LNCaP clone FGC (cell line): ENCODE data around the gene GIMAP2.

ENCODE experiments used
- DNase-seq: peaks from one replicate; pipeline ENCODE4 v3.0.0-alpha.2; 2011; ENCODE audit warnings: low read depth
- H3K4me3 ChIP-seq: 2 replicates; pipeline ENCODE4 v1.5.1; 2011; ENCODE audit warnings: mild to moderate bottlenecking, low read depth, low read length, control low read depth
- TF ChIP-seq, protein P1 (sequence below): IDR thresholded peaks from 2 replicates; pipeline ENCODE4 v1.5.1; 2012; ENCODE audit warnings: mild to moderate bottlenecking; ENCODE audit not compliant: control insufficient read depth, insufficient read depth; ENCODE audit errors: extremely low read depth

GIMAP2 gene

DNA sequence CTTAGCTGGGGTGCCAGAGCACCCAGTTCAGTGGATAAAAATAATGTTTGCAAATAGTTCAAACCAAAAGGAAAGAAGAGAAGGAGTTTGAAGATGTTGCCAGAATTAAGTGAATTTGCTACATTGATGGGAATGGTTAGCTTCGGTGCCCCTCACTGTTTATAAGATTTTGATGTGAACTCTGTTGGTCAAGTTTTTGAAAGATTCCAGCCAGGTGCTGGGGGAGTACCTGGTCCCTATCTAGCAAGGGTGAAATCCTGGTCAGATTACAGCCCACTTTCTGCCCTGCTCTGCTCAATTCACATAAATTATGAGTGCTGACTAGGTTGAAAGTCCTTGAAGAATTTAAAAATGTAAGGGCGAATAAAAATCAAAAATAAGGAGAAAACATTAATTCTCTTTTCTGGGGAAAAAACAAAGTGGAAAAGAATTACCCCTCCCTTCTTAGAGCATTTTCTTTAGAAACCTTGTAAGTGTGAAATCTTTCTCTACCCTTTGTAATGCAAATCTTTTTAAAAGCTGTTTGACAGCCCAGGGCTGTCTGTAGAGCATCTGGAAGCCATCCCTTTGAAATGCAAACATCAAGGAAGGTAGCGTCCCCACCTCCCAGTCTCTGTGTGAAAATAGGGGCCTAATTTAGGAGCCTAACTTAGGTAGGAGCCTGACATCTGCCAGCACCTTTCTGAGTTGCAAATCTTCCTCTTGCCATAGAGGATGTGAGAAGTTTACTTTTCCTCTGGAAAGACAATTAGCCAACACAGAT, 50.3 kb downstream of the GIMAP2 start:
- DNase-seq = peak; percentile 65
- TF ChIP-seq, protein P1, sequence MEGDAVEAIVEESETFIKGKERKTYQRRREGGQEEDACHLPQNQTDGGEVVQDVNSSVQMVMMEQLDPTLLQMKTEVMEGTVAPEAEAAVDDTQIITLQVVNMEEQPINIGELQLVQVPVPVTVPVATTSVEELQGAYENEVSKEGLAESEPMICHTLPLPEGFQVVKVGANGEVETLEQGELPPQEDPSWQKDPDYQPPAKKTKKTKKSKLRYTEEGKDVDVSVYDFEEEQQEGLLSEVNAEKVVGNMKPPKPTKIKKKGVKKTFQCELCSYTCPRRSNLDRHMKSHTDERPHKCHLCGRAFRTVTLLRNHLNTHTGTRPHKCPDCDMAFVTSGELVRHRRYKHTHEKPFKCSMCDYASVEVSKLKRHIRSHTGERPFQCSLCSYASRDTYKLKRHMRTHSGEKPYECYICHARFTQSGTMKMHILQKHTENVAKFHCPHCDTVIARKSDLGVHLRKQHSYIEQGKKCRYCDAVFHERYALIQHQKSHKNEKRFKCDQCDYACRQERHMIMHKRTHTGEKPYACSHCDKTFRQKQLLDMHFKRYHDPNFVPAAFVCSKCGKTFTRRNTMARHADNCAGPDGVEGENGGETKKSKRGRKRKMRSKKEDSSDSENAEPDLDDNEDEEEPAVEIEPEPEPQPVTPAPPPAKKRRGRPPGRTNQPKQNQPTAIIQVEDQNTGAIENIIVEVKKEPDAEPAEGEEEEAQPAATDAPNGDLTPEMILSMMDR = no peak
- H3K4me3 ChIP-seq = no peak overlapping the region

- no peak overlapping the region for H3K4me3 ChIP-seq
- TF ChIP-seq, protein P1 = no peak
- DNase-seq = no peak
Observed at GRCh38 chr7:150736864-150737263, 51.4 kb downstream of the GIMAP2 start.

- TF ChIP-seq, protein P1 = no peak
- H3K4me3 ChIP-seq = no peak within 1 kb of the TSS
- no peak for DNase-seq
Observed at GRCh38 chr7:150737265-150738055, 52.0 kb downstream of the GIMAP2 start, which contains the start of gene GIMAP5. Gene GIMAP5, plus strand, starts transcription at chr7:150737418. Its CDS starts 3,467 bp downstream, at chr7:150740885.

- no peak for DNase-seq
- TF ChIP-seq, protein P1 = no peak
- no peak overlapping the region for H3K4me3 ChIP-seq
Observed at GRCh38 chr7:150738092-150738491, 52.6 kb downstream of the GIMAP2 start.

- H3K4me3 ChIP-seq = no peak overlapping the region
- no peak for DNase-seq
- TF ChIP-seq, protein P1 = no peak
Observed at GRCh38 chr7:150738591-150739001, 53.1 kb downstream of the GIMAP2 start.

DNA sequence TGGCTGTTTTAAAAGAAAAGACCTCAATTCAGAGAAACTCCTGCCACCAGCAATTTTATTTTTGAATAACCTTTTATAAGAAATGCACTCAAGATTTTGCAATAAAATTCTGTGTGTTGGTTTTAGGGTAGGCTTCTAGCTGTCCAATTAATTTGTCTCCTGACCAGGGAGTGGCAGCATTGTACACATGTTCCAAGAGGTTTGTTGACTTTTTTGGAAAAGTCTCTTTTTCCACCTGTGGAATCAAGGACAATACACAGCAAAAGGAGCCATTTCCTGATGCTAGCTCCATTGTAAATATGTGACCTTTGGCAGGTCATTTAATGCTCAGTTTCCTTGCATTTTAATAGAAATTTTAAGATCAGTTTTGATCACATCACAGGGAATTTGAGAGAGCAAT, 53.5 kb downstream of the GIMAP2 start:
- TF ChIP-seq, protein P1 = peak; percentile 60
- peak; percentile 11 for DNase-seq
- no peak overlapping the region for H3K4me3 ChIP-seq

DNA sequence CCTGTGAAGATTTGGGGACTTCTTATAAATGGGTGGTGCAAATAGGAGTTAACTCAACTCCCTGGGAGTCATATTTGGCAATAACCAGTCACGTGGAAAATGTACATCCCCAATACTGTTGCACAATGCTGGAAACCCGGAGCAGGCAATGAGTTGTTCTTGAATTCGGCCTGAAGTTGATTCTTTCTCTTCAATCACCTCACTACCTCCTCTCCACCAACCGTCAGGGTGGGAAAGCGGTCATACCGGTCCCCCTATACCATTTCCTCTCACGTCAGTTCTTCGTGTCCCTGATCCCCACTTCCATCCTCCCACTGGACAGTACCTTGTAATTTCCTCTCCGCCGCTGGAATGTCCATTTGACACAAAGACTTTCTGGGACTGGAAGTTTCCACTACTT, 54.5 kb downstream of the GIMAP2 start:
- DNase-seq = no peak
- TF ChIP-seq, protein P1 = no peak
- no peak overlapping the region for H3K4me3 ChIP-seq
